Measurements from ENCODE around the gene GNB5. TPM values are rescaled to one million over a fixed set of nuclear protein-coding genes. Genes with fewer than 3 reads are reported as not detected.

GNB5 gene
- total and polyA plus RNA-seq, 10 donors, result 18.6 to 43.2 (median 30.3) TPM

GRCh38 chr15:52180196-52180835 is 10.9 kb downstream of the GNB5 start:
- no peak for TF ChIP-seq POLR2AphosphoS5 (IDR thresholded peaks at IDR 0.05)
- peaks cover 0 to 14% (median 0%) of the 10 kb centered on the region in 6 donors for H3K36me3 ChIP-seq
- peak overlapping the region; percentile 82 to 99 (median 92) for H3K27ac ChIP-seq
- DNase-seq, result peak; percentile 80
- H3K27me3 ChIP-seq (replicated peaks in 1 of 7), result peaks cover 0 to 20% (median 0%) of the 10 kb centered on the region in 7 donors
- H3K4me3 ChIP-seq, result peak overlapping the region; percentile 51 to 90 (median 73)
- peaks cover 0 to 2% (median 0%) of the 10 kb centered on the region in 8 donors for H3K9me3 ChIP-seq
- intact Hi-C loops (cut with DNase I; ENCODE audit: low total_unique reads), result no loop called here
- H3K4me1 ChIP-seq, result peaks cover 16 to 44% (median 25%) of the 10 kb centered on the region in 6 donors
- WGBS, 5 donors, result 4 to 7% (median 5%) methylated on average over 31 of the region's 31 CpGs

DNA sequence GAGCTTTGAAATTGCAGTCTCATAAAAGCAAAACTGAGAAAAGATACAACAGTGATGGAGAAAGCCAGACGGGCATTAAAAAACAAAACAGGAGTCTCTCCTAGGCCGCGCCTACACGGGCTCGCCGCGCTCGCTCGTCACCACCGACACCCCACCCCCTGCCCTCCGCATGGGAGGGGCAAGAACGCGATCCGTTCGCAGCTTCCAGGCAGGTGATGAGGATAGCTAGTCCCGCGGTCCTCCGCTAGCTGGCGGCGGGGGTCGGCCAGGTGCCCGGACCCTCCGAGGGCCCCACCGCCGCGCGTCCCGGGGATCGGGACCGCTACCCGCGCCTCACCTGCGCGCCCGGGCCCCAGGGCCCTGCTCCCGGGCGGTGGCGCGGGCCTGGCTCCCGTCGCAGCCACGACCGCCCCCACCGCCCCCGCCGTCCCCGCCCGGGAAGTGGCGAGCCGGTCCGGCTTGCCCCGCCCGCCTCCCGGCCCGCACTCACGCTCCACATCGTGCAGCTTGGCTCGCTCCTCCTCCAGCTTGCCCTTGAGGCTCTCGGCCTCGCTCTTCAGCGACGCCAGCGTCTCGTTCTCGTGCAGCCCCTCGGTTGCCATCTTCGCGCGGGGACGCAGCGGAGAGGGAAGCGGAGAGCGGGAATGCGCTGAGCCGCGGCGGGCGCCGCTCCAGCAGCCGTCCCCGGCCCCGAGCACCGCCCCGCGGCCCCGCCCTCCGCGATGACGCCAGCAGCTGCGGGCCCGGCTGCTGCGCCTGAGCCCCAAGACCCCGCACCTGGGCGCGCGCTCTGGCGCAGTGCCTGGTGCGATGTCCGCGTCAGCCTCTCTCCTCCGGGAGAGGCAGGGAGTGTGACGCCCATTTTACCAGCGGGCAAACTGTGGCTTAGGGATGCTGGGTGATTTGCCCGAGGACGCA is 11.7 kb downstream of the GNB5 start:
- Histone ChIP-seq H3K36me3 (peaks cover 0 to 15% (median 0%) of the 10 kb centered on the region in 6 donors), H3K4me1 (peaks cover 16 to 44% (median 24%) of the 10 kb centered on the region in 6 donors), H3K4me3 (peak overlapping the region; percentile 51 to 90 (median 73)), H3K9me3 (peaks cover 0 to 2% (median 0%) of the 10 kb centered on the region in 8 donors), H3K27me3 (replicated peaks in 1 of 7) (peaks cover 0 to 20% (median 0%) of the 10 kb centered on the region in 7 donors), H3K27ac (peak overlapping the region; percentile 82 to 99 (median 92))
- intact Hi-C loops (cut with DNase I; ENCODE audit: low total_unique reads), result no loop called here
- DNase-seq, result peak; percentile 96
- TF ChIP-seq POLR2A (IDR thresholded peaks at IDR 0.05) (peak; percentile 44 to 64 (median 46)), POLR2AphosphoS5 (IDR thresholded peaks at IDR 0.05) (peak; percentile 91 to 93 (median 92))
- TF ChIP-seq, protein P1, sequence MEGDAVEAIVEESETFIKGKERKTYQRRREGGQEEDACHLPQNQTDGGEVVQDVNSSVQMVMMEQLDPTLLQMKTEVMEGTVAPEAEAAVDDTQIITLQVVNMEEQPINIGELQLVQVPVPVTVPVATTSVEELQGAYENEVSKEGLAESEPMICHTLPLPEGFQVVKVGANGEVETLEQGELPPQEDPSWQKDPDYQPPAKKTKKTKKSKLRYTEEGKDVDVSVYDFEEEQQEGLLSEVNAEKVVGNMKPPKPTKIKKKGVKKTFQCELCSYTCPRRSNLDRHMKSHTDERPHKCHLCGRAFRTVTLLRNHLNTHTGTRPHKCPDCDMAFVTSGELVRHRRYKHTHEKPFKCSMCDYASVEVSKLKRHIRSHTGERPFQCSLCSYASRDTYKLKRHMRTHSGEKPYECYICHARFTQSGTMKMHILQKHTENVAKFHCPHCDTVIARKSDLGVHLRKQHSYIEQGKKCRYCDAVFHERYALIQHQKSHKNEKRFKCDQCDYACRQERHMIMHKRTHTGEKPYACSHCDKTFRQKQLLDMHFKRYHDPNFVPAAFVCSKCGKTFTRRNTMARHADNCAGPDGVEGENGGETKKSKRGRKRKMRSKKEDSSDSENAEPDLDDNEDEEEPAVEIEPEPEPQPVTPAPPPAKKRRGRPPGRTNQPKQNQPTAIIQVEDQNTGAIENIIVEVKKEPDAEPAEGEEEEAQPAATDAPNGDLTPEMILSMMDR (IDR thresholded peaks at IDR 0.05 in 8 of 11, conservative IDR thresholded peaks at IDR 0.05 in 3 of 11), result no peak
- WGBS, 5 donors, result 0% methylated on average over 61 to 105 of the region's 105 CpGs

GRCh38 chr15:52178765-52179164 is 12.4 kb downstream of the GNB5 start:
- 29 to 31% (median 30%) methylated on average over 10 of the region's 10 CpGs for WGBS, 5 donors
- Histone ChIP-seq H3K27ac (peak overlapping the region; percentile 82 to 99 (median 92)), H3K9me3 (peaks cover 0 to 2% (median 0%) of the 10 kb centered on the region in 8 donors), H3K4me3 (peak overlapping the region; percentile 51 to 90 (median 73)), H3K4me1 (peaks cover 16 to 44% (median 24%) of the 10 kb centered on the region in 6 donors), H3K36me3 (peaks cover 0 to 16% (median 0%) of the 10 kb centered on the region in 6 donors), H3K27me3 (replicated peaks in 1 of 7) (peaks cover 0 to 20% (median 0%) of the 10 kb centered on the region in 7 donors)
- intact Hi-C loops (cut with DNase I; ENCODE audit: low total_unique reads), result no loop called here
- DNase-seq, result no peak
- TF ChIP-seq, protein P1 (IDR thresholded peaks at IDR 0.05 in 8 of 11, conservative IDR thresholded peaks at IDR 0.05 in 3 of 11), result no peak
- TF ChIP-seq POLR2AphosphoS5 (IDR thresholded peaks at IDR 0.05), result no peak
- no peak for TF ChIP-seq POLR2A (IDR thresholded peaks at IDR 0.05)

- no peak for DNase-seq
- WGBS, 5 donors, result 90 to 98% (median 92%) methylated on average over 2 of the region's 2 CpGs
- Histone ChIP-seq H3K9me3 (no peaks in the 10 kb centered on the region), H3K36me3 (peaks cover 0 to 21% (median 0%) of the 10 kb centered on the region in 6 donors), H3K27me3 (replicated peaks in 1 of 7) (no peaks in the 10 kb centered on the region), H3K27ac (no peak overlapping the region), H3K4me3 (no peak overlapping the region), H3K4me1 (peaks cover 0 to 20% (median 3%) of the 10 kb centered on the region in 6 donors)
- intact Hi-C loops (cut with DNase I; ENCODE audit: low total_unique reads), result no loop called here
- no peak for TF ChIP-seq POLR2A (IDR thresholded peaks at IDR 0.05)
- TF ChIP-seq, protein P1 (IDR thresholded peaks at IDR 0.05 in 8 of 11, conservative IDR thresholded peaks at IDR 0.05 in 3 of 11), result no peak
- TF ChIP-seq POLR2AphosphoS5 (IDR thresholded peaks at IDR 0.05), result no peak
These were observed 18.3 kb downstream of the GNB5 start for GRCh38 chr15:52172869-52173268.
